BJ (cell line): ENCODE results near the gene NMRAL1. TPM values are rescaled to one million over a fixed set of nuclear protein-coding genes. Genes with fewer than 3 reads are reported as not detected.

Source experiments
- CTCF ChIA-PET: fragments of 350-600 bp; formaldehyde crosslinking; extraction: SDS; loops from one replicate; lab custom pipeline; 2021; ENCODE audit warnings: antibody characterized with exemption, inconsistent platforms; lab: Yijun Ruan, JAX
- POLR2A ChIA-PET: fragments of 300-600 bp; sonication (Branson Sonifier 250); formaldehyde crosslinking; extraction: SDS; loops from one replicate; lab custom pipeline; 2021; ENCODE audit warnings: antibody characterized with exemption; lab: Charles Lee
- DNase-seq: peaks from one replicate; pipeline ENCODE4 v3.0.0-alpha.2; 2011; ENCODE audit warnings: low read depth
- H3K27me3 ChIP-seq: 2 replicates; pipeline ENCODE4 v1.6.0; 2011; ENCODE audit warnings: low read length; ENCODE audit not compliant: control insufficient read depth, insufficient read depth
- H3K36me3 ChIP-seq: 2 replicates; pipeline ENCODE4 v1.5.1; 2011; ENCODE audit warnings: low read length; ENCODE audit not compliant: control insufficient read depth, insufficient read depth
- H3K4me3 ChIP-seq: 2 replicates; pipeline ENCODE4 v1.5.1; 2011; ENCODE audit warnings: low read depth, mild to moderate bottlenecking, control low read depth, low read length
- polyA plus RNA-seq: library from polyadenylated mRNA; depleted of rRNA; stranded (reverse); fragments of >200 nt; gene quantifications from 2 replicates; pipeline ENCODE4 v1.2.3, GENCODE V29; 2011
- TF ChIP-seq, protein P1 (sequence below): IDR thresholded peaks from 2 replicates; pipeline ENCODE4 v1.5.1; 2011; ENCODE audit warnings: low read depth, mild to moderate bottlenecking, control low read depth, inconsistent platforms, low read length, moderate library complexity; ENCODE audit not compliant: insufficient read depth

NMRAL1 gene
- polyA plus RNA-seq, 1 experiment: 78.0 TPM

DNA sequence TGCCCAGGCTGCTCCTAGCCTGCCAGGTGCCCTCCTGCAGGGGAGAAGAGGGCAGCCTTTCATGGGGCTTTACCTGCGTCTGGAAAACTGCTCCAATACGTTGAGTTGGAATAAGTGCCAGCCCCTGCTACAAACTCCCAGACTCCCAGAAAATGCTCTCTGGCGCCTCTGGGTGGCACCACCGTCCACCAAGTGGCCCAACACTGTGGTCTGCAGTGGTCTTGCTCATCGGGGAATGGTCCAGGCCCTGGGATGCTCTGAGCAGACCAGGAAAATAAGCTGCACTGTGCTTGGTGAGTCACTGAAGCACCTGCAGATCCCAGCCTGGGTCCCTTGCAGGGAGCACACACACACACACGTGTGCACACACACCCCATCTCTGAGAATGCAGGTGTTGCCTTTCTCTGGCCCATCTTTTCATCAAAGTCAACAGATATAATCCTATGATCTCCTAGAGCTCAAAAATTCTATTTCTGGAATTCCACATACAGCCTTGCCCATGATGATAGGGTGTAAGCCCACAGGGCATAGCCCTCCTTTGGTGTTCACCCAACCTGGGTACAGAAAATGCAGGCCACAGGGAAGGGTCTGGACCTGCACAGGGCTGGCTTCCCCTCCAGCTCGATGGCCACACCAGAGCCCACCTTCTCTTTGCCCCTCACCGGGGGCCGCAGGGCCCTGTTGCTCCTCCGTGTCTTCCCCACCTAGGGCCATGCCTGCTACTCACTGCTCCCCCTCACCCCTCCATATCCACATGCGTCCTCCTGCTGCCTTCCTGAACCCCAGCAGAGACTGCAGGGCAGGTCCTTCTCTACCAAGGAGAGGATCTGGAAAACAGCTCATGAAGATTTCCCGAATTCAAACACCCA is 43.6 kb upstream of the NMRAL1 start:
- ChIA-PET POLR2A (no interaction called here), CTCF (interaction anchor here (0.8 to 6.1 kb wide), 10 partner anchors 8 to 68 kb away, joined by 3 to 52 read pairs (median 4); partner anchors contain the start of gene CDIP1)
- no peak for DNase-seq
- no peaks in the 10 kb centered on the region for H3K27me3 ChIP-seq
- TF ChIP-seq, protein P1, sequence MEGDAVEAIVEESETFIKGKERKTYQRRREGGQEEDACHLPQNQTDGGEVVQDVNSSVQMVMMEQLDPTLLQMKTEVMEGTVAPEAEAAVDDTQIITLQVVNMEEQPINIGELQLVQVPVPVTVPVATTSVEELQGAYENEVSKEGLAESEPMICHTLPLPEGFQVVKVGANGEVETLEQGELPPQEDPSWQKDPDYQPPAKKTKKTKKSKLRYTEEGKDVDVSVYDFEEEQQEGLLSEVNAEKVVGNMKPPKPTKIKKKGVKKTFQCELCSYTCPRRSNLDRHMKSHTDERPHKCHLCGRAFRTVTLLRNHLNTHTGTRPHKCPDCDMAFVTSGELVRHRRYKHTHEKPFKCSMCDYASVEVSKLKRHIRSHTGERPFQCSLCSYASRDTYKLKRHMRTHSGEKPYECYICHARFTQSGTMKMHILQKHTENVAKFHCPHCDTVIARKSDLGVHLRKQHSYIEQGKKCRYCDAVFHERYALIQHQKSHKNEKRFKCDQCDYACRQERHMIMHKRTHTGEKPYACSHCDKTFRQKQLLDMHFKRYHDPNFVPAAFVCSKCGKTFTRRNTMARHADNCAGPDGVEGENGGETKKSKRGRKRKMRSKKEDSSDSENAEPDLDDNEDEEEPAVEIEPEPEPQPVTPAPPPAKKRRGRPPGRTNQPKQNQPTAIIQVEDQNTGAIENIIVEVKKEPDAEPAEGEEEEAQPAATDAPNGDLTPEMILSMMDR: peak; percentile 63
- H3K4me3 ChIP-seq: no peak overlapping the region
- H3K36me3 ChIP-seq: peaks cover 5% of the 10 kb centered on the region

DNA sequence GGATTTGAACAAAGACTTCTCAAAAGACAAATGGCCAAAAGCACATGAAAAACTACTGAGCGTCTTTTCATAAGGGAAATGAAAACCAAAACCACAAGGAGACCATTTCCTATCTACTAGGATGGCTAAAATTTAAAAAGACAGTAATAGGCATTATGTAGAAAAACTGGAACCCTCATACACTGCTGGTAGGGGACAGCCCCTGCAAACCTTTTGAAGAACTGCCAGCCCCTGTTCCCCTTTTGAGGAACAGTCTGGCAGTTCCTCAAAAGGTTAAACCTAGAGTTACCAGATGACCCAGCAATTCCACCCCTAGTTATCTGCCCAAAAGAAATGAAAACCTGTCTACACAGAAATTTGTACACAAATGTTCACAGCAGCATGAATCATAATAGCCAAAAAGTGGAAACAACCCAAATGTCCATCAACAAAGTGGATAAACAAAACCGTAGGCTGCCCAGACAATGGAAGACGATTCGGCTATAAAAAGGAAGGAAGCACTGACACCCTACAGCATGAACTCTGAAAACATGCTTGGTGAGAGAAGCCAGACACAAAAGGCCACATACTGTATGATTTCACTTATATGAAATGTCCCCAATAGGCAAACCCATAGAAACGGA is 41.3 kb upstream of the NMRAL1 start:
- Histone ChIP-seq H3K36me3 (peaks cover 16% of the 10 kb centered on the region), H3K27me3 (no peaks in the 10 kb centered on the region), H3K4me3 (no peak overlapping the region)
- DNase-seq: no peak
- ChIA-PET POLR2A (no interaction called here), CTCF (interaction anchor here (1.3 to 6.1 kb wide), 2 partner anchors 9 to 35 kb away, joined by 8 to 52 read pairs; no protein-coding TSS in a partner anchor)
- TF ChIP-seq, protein P1: no peak

DNA sequence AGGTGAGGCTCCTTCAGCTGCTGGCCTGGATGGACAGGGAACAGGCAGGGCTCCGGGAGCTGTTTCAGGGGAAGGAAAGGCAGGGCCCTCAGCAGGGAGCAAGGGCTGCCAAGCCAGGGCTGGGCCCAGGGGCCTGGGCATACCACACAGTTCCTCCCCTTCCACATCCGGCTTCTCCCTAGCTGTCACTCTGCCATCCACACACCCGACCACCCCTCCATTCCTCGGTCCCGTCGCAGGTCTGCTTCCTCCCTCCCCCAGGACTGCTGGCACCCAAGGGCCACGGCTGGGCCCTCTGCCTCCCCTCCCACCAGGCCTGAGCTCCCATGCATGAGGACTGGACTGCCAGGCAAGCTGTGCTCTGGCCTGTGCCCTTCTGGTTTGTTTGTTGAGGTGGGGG is 40.2 kb upstream of the NMRAL1 start:
- H3K27me3 ChIP-seq: no peaks in the 10 kb centered on the region
- no peak for DNase-seq
- no peak overlapping the region for H3K4me3 ChIP-seq
- TF ChIP-seq, protein P1: no peak
- POLR2A ChIA-PET: no interaction called here
- CTCF ChIA-PET: interaction anchor here (0.6 to 6.1 kb wide), 9 partner anchors 8 to 570 kb away, joined by 3 to 52 read pairs (median 4); no protein-coding TSS in a partner anchor
- H3K36me3 ChIP-seq: peaks cover 24% of the 10 kb centered on the region

DNA sequence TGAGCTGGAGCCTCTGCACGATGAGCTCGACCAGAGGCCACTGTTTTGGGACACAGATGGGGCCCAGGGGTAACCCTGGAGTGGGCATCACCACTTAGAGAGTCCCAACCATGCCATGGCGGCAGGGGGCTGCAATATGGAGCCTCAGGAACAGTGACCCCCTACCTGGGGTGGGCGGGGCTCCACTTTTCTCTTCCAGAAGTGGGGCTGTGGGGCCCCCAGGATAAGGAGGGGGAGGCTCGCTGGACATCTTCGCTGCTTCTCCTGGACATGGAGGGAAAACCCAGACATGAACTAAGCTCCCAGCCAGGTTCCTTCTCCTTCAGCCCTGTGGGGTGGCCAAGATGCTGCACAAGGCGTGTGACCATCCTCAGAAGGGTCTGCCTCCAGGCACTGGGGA is 39.5 kb upstream of the NMRAL1 start:
- POLR2A ChIA-PET: no interaction called here
- CTCF ChIA-PET: interaction anchor here (1.0 to 6.1 kb wide), 7 partner anchors 7 to 570 kb away, joined by 3 to 52 read pairs (median 4); no protein-coding TSS in a partner anchor
- Histone ChIP-seq H3K4me3 (no peak overlapping the region), H3K36me3 (peaks cover 28% of the 10 kb centered on the region), H3K27me3 (no peaks in the 10 kb centered on the region)
- DNase-seq: no peak
- TF ChIP-seq, protein P1: no peak
